ENCODE results near the gene VARS1.

VARS1 gene

DNA sequence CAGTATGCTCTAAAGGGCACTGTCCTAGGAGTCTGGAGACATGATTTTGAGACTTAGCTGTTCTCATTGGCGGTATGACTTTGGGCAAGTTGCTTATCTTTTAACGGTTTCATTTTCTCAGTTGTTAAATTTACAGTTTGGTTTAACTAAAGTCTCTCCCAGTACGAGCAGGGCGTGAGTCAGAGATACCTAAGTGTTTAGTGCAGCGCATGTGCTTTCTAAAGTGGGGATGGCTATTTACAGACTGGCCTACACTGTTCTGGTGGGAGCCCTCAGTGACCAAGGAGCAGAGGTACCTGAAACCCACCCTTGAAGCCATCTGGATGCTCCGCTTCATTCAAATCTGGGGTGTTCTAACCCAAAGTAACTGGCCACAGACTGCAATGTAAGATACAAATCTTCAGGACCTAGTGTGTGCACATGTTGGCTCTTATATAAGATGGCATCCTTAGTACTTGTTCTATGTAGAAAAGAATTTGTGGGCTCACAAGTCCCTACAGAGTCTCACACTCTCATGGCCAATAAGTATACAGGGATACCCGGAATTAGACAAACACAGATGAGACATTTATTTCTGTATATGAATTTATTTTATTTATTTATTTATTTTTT lies 45.0 kb downstream of the VARS1 start:
- DNase-seq (ENCODE audit: low read depth): no peak
- H3K4me3 ChIP-seq (ENCODE audit: control insufficient read depth, low read depth, low read length): no peak overlapping the region
- TF ChIP-seq CTCF (conservative IDR thresholded peaks at IDR 0.05; ENCODE audit: control insufficient read depth, insufficient read depth, low read depth, low read length): no peak

DNA sequence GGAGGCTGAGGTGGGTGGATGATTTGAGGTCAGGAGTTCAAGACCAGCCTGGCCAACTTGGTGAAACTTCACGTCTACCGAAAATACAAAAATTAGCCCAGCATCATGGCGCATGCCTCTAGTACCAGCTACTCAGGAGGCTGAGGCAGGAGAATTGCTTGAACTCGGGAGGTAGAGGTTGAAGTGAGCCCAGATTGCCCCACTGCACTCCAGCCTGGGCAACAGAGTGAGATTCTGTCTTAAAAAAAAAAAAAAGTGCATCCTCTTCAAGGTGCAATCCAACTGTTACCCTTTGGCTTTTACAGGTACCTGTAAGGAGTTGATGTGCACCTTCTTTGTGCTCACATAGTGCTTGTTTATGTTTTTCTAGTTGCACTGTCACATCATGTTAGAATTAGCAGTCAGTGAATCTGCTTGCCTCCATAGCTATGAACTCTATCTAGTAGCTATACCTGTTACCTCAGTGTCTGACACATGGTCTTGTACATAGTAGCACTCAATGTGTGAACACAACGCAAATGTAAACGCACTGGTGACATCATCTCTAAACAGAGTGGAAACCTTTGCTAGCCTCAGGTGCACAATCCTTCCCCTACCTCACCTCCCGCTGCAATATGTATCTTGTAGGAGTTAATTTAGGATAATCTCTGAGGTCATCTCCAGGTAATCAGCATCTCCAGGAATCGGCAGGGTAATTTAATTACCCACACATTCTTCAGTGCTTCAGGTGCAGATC lies 46.1 kb downstream of the VARS1 start:
- TF ChIP-seq CTCF (conservative IDR thresholded peaks at IDR 0.05; ENCODE audit: control insufficient read depth, insufficient read depth, low read depth, low read length): no peak
- no peak overlapping the region for H3K4me3 ChIP-seq (ENCODE audit: control insufficient read depth, low read depth, low read length)
- DNase-seq (ENCODE audit: low read depth): no peak

Data from fibroblast of mammary gland (primary cell).